IPS-NIHi7 (cell line): ENCODE data around the gene LEPR.
"Not testable (repeated sequence)": the region's sequence is repeated elsewhere in the genome, so short reads cannot be mapped to it uniquely, and the experiment has no call there.

Experiments used
- DNase-seq: peaks from one replicate; pipeline ENCODE4 v3.0.0; 2012; ENCODE audit warnings: mixed read lengths; ENCODE audit errors: extremely low spot score

LEPR gene

DNA sequence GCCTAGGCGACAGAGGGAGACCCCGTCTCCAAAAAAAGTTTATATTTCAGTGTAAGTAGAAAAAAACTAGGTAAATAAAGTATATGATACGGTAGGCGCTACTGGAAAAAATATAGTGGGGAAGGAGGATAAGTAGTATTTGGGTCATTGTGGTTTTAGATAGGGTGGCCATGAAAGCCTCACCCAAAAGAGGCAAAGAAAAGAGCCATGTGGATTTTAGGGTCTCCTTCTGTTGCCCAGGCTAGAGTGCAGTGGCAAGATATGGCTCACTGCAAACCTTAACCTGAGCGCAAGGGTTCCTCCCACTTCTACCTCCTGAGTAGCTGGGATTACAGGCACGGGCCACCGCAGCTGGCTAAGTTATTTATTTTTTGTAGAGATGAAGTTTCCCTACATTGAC, 17.1 kb downstream of the LEPR start:
- DNase-seq = no peak

GRCh38 chr1:65440322-65440900, 19.9 kb downstream of the LEPR start:
- DNase-seq = no peak

GRCh38 chr1:65440915-65441314, 20.4 kb downstream of the LEPR start:
- no peak for DNase-seq

- DNase-seq = no peak
Measured at GRCh38 chr1:65441464-65441863, 21.0 kb downstream of the LEPR start.

- no peak for DNase-seq
Measured at GRCh38 chr1:65442442-65442841, 22.0 kb downstream of the LEPR start.

GRCh38 chr1:65443647-65444046, 23.2 kb downstream of the LEPR start:
- no peak for DNase-seq

GRCh38 chr1:65444128-65444640, 23.7 kb downstream of the LEPR start:
- DNase-seq = no peak

DNA sequence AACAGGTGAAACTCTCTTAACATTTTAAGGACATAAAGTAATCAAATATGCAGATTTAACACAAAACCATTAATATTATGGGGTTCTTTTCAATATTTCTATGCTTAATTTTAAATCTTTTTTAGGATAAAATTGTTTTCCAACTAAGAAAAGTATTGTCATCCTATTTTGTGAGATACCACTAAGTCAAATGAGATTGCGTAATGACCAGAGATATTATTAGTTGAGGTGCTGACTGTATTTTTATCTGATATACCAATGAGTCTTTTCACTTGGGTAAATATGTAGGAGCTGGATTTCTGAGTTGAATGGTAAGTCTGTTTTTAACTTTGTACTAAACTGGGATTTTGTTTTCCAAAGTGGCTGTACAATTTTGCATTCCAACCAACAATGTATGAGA, 25.4 kb downstream of the LEPR start:
- DNase-seq = no peak

DNA sequence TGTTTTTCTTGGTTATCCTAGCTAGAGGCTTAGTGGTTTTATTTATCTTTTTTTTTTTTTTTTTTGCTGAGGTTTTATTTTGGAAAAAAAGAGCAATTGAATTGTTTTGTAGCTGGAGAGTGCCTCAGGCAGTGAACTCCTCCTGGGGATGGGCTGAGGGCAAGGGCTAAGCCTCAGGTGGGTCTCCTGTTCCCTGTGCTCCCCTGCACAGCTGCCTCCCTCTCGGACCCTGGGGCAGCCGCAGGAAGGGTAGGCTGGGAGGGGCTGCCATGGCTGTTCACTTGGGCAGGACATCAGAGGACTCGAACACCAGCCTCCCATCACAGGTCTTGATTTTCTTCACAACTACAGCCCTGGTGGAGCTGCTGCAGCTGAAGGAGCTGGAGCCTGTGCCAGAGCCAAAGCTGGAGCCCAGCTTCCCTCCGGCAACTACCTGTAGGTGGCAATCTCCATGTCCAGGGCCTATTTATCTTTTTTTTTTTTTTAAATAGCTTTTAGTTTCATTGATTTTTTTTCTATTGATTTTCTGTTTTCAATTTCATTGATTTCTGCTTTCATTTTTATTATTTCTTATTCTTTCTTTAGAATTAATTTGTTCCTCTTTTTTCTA, 28.9 kb downstream of the LEPR start:
- peak; percentile 31 for DNase-seq

- not testable (repeated sequence) for DNase-seq
Measured at GRCh38 chr1:65455678-65456077, 35.2 kb downstream of the LEPR start.

- no peak for DNase-seq
Measured at GRCh38 chr1:65456481-65456880, 36.0 kb downstream of the LEPR start.

- no peak for DNase-seq
Measured at GRCh38 chr1:65457868-65458267, 37.4 kb downstream of the LEPR start.

- DNase-seq = no peak
Measured at GRCh38 chr1:65458730-65459396, 38.4 kb downstream of the LEPR start.

GRCh38 chr1:65459397-65459768, 38.9 kb downstream of the LEPR start:
- peak; percentile 63 for DNase-seq

GRCh38 chr1:65465837-65466236, 45.4 kb downstream of the LEPR start:
- not testable (repeated sequence) for DNase-seq

- peak; percentile 49 for DNase-seq
Measured at GRCh38 chr1:65467536-65467935, 47.1 kb downstream of the LEPR start.

DNA sequence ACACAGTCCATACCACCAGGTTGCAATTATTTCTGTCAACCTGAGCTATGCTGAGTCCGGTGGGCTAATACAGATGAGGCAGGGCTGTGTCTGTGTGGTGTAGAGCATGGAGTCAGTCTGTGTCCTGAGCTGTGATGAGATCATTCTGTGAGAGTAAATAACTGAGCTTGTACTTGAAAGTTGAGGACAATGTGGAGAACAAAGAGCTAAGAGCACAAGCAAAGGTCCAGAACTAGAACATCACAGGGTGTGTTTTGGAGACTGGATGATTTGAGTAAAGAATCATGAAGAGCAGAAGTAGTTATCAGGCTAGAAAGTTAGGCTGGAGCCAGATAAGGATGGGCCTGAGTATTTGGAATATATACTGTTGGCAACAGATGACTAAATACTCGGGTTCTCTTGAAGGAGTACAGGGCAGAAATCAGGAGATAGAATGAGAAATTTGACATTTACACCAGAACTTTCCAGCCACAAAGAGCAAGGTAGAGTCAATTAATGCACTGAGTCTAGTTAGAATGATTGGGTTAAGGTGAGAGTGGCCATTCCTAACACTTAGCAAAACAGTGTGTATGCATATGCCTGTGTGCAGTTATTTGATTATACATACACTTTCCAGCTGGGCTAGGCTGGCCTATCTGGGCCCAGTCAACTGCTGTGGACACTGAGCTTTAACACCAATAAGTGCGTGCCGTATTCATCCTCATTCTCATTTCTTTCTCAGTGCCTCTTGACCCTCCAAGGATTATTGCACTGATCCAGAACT, 48.8 kb downstream of the LEPR start:
- DNase-seq = no peak

DNA sequence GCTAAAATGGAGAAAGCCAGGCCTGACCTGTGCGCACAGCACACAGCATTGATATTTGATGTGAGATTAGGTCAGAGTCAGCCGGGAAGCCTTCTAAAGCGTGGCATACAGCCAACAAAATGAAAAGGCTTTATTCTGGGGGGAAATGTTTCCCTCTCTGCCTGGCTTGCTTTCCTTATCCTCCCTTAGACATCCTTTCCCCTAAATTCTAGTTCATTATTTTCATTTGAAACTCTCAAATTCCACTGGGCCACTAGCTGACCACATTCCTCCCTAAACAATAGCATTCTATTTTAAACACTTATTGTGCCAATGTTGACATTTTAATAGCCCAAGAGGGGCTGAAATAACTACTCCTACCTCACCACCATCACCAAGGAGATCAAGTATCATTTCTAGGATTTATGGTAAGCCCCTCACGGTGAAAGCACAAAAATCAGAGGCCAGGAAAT, 49.4 kb downstream of the LEPR start:
- no peak for DNase-seq
